ENCODE results near the gene MAP3K8.

The MAP3K8 gene

GRCh38 chr10:30447125-30447799 lies 13.3 kb downstream of the MAP3K8 start:
- no peak for TF ChIP-seq FOXP2 (optimal IDR thresholded peaks at IDR 0.05; ENCODE audit: borderline replicate concordance, extremely low read depth, extremely low read length, insufficient read depth)
- TF ChIP-seq POLR2AphosphoS5 (IDR thresholded peaks at IDR 0.05; ENCODE audit: low read depth, low read length), result no peak
- TF ChIP-seq SIN3A (IDR thresholded peaks at IDR 0.05; ENCODE audit: borderline replicate concordance, insufficient read depth, low read length), result no peak
- no peak for TF ChIP-seq TAF1 (IDR thresholded peaks at IDR 0.05; ENCODE audit: borderline replicate concordance, insufficient read depth, low read length)
- TF ChIP-seq REST (IDR thresholded peaks at IDR 0.05; ENCODE audit: insufficient read depth in 1 of 2, low read depth in 2 of 2, low read length in 2 of 2), result no peak

GRCh38 chr10:30448092-30448491 lies 14.1 kb downstream of the MAP3K8 start:
- no peak for TF ChIP-seq FOXP2 (optimal IDR thresholded peaks at IDR 0.05; ENCODE audit: borderline replicate concordance, extremely low read depth, extremely low read length, insufficient read depth)
- no peak for TF ChIP-seq TAF1 (IDR thresholded peaks at IDR 0.05; ENCODE audit: borderline replicate concordance, insufficient read depth, low read length)
- TF ChIP-seq POLR2AphosphoS5 (IDR thresholded peaks at IDR 0.05; ENCODE audit: low read depth, low read length), result no peak
- TF ChIP-seq REST (IDR thresholded peaks at IDR 0.05; ENCODE audit: insufficient read depth in 1 of 2, low read depth in 2 of 2, low read length in 2 of 2), result no peak
- no peak for TF ChIP-seq SIN3A (IDR thresholded peaks at IDR 0.05; ENCODE audit: borderline replicate concordance, insufficient read depth, low read length)

- TF ChIP-seq SIN3A (IDR thresholded peaks at IDR 0.05; ENCODE audit: borderline replicate concordance, insufficient read depth, low read length), result no peak
These were observed 20.0 kb downstream of the MAP3K8 start for GRCh38 chr10:30453764-30454527.

GRCh38 chr10:30454744-30455510 lies 20.9 kb downstream of the MAP3K8 start:
- TF ChIP-seq POLR2AphosphoS5 (IDR thresholded peaks at IDR 0.05; ENCODE audit: low read depth, low read length), result no peak

GRCh38 chr10:30455816-30456215 lies 21.8 kb downstream of the MAP3K8 start:
- TF ChIP-seq POLR2AphosphoS5 (IDR thresholded peaks at IDR 0.05; ENCODE audit: low read depth, low read length) (no peak), FOXP2 (optimal IDR thresholded peaks at IDR 0.05; ENCODE audit: borderline replicate concordance, extremely low read depth, extremely low read length, insufficient read depth) (no peak), REST (IDR thresholded peaks at IDR 0.05; ENCODE audit: insufficient read depth in 1 of 2, low read depth in 2 of 2, low read length in 2 of 2) (no peak), SIN3A (IDR thresholded peaks at IDR 0.05; ENCODE audit: borderline replicate concordance, insufficient read depth, low read length) (no peak), TAF1 (IDR thresholded peaks at IDR 0.05; ENCODE audit: borderline replicate concordance, insufficient read depth, low read length) (no peak)

- no peak for TF ChIP-seq SIN3A (IDR thresholded peaks at IDR 0.05; ENCODE audit: borderline replicate concordance, insufficient read depth, low read length)
- TF ChIP-seq REST (IDR thresholded peaks at IDR 0.05; ENCODE audit: insufficient read depth in 1 of 2, low read depth in 2 of 2, low read length in 2 of 2), result no peak
- TF ChIP-seq FOXP2 (optimal IDR thresholded peaks at IDR 0.05; ENCODE audit: borderline replicate concordance, extremely low read depth, extremely low read length, insufficient read depth), result no peak
- TF ChIP-seq POLR2AphosphoS5 (IDR thresholded peaks at IDR 0.05; ENCODE audit: low read depth, low read length), result no peak
- no peak for TF ChIP-seq TAF1 (IDR thresholded peaks at IDR 0.05; ENCODE audit: borderline replicate concordance, insufficient read depth, low read length)
These were observed 22.3 kb downstream of the MAP3K8 start for GRCh38 chr10:30456266-30456665.
